ENCODE measurements around the gene FNBP1.

FNBP1 gene

DNA sequence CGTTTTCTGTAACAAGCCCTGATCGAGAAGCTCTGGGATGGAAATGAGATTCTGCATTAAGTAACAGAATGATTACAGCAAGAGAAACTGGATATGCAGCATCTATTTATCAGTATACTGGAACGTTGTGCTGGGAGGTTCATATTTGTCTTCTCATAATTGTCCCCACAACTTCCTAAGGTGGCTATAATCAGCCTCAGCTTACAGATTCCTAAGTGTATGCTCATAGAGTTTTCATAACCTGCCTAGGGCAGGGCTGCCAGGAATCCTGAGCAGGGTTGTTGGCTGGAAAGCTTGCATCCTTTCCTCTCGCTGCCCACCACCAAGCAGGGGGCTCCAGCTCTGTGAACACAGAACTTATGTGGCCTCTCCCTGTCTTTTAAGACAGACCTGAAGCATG is 70.2 kb downstream of the FNBP1 start:
- DNase-seq (ENCODE audit: extremely low read depth, low read depth) = no peak
- TF ChIP-seq, protein P1, sequence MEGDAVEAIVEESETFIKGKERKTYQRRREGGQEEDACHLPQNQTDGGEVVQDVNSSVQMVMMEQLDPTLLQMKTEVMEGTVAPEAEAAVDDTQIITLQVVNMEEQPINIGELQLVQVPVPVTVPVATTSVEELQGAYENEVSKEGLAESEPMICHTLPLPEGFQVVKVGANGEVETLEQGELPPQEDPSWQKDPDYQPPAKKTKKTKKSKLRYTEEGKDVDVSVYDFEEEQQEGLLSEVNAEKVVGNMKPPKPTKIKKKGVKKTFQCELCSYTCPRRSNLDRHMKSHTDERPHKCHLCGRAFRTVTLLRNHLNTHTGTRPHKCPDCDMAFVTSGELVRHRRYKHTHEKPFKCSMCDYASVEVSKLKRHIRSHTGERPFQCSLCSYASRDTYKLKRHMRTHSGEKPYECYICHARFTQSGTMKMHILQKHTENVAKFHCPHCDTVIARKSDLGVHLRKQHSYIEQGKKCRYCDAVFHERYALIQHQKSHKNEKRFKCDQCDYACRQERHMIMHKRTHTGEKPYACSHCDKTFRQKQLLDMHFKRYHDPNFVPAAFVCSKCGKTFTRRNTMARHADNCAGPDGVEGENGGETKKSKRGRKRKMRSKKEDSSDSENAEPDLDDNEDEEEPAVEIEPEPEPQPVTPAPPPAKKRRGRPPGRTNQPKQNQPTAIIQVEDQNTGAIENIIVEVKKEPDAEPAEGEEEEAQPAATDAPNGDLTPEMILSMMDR (IDR thresholded peaks at IDR 0.05; ENCODE audit: low read depth, low read length) = no peak

DNA sequence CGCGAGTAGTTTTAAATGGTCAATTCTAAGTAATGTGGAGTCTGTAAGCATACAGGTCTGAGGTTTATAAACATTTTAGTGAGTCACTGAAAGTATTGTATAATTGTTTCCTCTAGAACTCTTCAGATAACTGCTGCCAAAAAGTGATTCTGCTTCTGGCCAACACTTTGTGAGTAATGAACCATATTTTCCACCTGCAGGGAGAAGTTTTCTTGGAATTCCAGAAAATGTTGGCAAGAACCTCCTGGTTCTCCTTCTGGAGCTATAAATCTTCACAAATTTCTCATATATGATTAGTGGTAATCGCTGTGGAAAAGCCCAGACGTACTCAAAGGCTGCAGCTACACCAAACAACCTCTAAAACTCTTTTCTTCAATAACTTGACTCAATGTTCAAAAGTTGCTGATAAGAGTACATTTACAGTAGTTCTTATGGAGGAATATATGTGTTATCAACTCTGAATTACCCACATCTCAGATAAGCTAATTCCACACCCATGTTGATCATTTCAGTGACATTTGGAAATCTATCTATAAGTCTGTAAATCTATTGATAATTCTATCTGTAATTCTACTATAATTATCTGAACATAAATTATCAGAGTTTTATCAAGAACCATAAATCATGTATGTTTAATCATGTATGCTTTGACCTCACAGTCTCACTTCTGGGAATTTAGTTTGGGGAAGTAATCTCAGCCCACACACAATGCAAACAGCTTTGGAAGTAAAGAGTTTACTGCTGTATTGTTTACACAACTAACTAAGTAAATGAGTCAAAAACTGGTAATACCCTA is 74.1 kb downstream of the FNBP1 start:
- peak; percentile 49 for DNase-seq (ENCODE audit: extremely low read depth, low read depth)
- TF ChIP-seq, protein P1 (IDR thresholded peaks at IDR 0.05; ENCODE audit: low read depth, low read length) = no peak

DNA sequence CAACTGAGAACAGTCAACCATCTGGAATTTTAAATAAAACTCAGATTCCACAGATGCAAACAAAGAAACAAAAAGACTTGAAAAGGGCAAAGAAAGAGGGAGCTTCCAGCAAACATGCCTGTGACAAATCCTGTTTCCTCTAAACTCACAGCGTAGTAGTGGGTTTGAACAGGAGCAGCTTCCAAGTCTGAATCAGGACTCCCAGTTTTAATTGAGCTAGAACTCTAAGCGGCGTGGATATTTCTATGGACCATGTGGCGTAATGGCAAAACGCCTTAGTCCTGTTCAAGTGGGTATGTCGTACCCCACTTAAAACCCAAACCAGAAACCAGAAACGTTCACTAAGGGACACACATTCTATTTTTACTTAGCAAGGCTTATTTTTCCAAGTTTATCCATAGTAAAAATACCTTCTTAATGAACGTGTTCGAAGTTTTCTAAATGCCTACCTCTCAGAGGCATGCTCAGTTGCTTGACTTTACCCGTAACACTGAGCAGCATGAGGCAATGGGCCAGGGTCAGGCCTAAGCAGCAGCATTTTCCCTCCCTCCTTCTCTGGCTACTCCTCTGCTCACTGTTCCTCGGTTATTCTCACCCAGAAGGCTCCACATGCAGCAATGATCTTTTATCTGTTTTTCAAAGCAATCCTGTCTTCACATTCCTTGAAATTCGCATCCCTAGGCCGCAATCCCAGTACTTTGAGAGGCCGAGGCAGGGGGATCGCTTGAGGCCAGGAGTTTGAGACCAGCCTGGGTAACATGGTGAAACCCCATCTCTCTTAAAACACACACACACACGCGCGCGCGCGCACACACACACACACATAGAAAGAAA is 77.9 kb downstream of the FNBP1 start:
- TF ChIP-seq, protein P1 (IDR thresholded peaks at IDR 0.05; ENCODE audit: low read depth, low read length) = no peak
- peak; percentile 81 for DNase-seq (ENCODE audit: extremely low read depth, low read depth)

DNA sequence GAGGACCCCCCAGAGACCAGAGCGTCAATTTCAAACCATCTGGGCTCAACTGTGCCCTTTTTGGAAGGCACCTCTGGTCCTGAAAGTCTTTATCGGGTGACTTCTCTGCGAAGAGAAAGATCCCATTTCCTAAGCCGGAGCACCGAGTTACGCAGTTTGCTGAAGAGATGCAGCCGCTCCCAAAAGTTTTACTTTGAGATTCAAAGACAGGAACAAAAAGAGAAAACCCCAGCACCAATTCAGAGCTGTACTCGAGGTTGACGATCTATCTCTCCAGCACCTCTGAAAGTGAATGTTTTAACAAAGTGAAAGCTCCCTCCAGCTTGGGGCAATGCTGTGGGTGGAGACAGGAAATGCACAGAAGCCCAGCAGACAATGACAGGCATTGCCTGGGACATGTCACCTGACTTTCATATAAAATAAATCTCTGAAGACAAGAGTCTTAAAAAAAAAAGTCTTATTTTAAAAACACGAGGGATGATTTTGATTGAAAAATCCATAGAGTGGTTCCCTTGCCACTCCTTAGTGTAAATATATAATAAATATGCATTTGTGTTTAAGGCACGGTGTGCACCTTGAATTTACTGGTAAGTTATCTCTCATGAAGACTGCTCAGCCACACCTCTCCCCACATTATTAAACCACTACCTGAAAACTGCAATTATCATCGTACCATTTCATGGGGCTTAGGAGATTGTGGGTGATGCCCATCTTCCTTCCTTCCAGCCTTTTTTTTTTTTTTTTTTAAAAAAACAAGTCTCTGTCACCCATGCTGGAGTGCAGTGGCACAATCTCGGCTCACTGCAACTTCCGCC is 79.9 kb downstream of the FNBP1 start:
- no peak for DNase-seq (ENCODE audit: extremely low read depth, low read depth)
- TF ChIP-seq, protein P1 (IDR thresholded peaks at IDR 0.05; ENCODE audit: low read depth, low read length) = no peak

DNA sequence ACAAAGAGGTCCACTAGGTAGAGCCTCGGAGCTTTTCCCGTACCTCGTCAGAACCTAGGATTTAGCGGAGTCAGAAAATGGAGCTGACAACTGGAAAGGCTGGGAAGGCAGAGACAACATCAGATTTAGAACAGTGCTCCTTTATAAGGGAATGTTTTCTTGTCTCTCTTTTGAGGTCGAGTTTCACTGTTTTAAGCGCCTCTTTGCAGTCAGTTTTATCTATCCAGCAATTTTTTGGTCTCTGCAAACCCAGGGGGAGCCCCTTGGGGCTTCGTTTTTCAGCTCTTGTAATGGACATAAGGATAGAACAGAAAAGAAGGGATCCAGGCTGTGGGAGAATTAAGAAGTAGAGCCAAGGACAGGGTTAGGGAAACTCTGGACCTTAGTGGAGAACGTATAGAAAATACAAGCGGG is 80.5 kb downstream of the FNBP1 start:
- no peak for DNase-seq (ENCODE audit: extremely low read depth, low read depth)
- TF ChIP-seq, protein P1 (IDR thresholded peaks at IDR 0.05; ENCODE audit: low read depth, low read length) = no peak

DNA sequence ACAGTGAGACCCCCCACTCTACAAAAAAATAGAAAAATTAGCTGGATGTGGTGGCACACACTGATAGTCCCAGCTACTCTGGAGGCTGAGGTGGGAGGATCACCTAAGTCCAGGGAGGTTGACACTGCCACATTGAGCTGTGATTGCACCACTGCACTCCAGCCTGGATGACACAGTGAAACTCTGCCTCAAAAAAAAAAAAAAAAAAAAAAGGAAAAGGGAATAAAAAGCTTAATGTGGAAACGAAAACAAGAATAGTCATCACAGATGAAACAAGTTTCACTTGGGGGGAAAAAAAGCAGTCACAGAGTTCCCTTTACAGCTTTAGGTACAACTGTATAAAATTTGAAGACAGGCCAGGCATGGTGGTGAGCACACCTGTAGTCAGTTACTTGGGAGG is 84.2 kb downstream of the FNBP1 start:
- TF ChIP-seq, protein P1 (IDR thresholded peaks at IDR 0.05; ENCODE audit: low read depth, low read length) = no peak
- DNase-seq (ENCODE audit: extremely low read depth, low read depth) = no peak

Measured in AG09319 (cell line).